Measurements from ENCODE around the gene ECHDC1. TPM values are rescaled to one million over a fixed set of nuclear protein-coding genes. Genes with fewer than 3 reads are reported as not detected.
"Not testable (repeated sequence)": the region's sequence is repeated elsewhere in the genome, so short reads cannot be mapped to it uniquely, and the experiment has no call there.

The ECHDC1 gene, protein sequence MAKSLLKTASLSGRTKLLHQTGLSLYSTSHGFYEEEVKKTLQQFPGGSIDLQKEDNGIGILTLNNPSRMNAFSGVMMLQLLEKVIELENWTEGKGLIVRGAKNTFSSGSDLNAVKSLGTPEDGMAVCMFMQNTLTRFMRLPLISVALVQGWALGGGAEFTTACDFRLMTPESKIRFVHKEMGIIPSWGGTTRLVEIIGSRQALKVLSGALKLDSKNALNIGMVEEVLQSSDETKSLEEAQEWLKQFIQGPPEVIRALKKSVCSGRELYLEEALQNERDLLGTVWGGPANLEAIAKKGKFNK
- 23.8 TPM for total RNA-seq (ENCODE audit: insufficient read depth, low replicate concordance)

DNA sequence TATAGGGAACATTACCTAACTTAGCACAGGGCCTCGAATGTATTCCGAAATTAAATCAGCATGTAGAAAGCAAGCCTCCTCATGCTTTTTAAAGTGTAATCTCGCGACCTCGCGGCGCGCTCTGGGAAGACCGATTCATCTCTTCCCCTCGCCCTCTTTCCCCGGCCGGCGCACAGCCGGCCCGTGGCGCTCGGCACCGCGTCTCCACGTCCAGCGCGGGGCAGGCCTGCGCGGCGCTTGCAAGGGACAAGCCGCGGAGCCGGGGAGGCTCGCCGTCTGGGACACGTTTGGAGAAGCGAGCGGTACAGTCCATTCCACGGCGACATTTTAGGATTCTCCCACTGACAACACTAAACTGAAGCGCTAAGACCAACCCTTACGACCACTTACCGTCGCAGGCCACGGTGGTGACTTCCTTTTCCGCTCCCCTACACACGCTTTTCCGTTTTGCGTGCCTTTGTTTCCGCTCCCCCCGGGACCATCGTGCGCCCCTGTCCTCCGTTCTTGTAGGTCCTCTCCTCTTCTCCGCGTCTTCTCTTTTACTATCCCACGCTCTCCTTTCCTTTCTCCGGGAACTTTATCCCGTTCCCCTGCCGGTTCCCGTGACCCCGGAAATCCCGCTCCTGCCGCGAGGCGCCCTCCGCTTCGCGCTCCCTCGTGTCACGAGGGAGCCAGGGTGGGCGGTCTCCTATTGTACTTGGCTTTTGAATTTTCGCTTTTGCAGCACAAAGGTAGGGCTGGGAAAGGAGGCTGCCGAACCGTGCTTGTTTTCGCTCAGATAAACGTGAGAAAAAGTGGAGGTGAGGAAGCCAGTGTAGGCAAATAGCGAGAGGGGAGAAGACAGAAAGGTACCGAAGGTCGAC is at the start of gene ECHDC1:
ECHDC1 (minus strand) TSS at position 664 of the 863 bp plus-strand sequence. CDS start 12,581 bp downstream, outside the sequence.
- DNase-seq (ENCODE audit: low spot score), result peak; percentile 76

DNA sequence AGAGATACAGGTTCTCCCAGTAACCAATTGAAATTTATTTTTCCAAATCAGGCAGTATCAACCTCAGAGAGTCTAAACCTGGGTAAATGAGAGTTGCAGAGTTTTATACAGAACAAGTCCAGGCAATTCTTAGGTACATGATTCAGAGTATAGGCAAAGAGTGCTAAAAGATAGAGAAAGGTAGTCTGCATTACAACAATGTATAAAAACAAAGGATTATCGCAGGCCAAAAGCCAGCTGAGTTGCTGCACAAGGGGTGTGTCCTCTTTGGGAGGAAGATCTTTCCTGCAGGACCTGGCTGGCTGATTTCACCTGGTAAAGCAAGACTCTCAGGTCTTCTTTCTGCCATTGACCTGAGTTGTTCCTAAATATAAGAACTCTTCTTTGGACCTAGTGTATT is 48.9 kb upstream of the ECHDC1 start:
- DNase-seq (ENCODE audit: low spot score), result no peak

DNA sequence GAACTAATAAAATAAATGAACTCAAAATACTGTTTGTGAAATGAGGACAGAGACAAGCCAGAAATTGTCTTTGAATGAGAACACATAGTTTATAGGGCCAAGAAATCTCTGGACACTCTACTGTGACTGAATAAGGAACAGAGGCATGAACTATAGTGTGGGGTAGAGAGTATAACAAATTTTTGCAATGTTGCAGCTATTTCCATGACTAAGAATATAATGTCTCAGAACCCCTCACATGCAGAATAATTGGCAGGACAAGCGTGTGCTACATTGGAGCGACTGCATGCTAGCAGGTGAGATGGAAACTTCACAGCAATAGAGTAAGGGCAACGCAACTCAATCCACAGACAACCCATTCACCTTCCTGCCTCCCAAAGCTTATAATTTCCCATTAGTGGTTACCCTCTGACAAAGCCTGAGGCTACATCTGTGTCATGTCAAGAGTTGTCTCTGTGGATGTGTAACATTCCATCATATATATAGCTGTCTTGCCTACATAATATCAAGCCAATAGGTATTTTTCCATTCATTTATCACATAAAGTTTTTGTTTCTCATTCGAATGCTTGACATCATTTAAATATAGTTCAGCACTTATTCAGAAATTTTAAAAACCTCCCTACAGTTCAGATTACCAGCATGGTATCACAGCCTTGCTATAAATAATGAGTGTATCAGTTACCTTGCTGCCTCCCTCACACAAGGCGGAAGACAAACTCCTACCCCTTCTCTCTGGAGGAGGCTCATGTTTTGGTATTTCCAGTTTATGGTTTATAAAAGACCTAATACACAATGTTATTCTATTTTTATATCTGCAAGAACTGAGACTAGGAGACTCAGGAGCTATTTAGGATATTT is 47.9 kb upstream of the ECHDC1 start:
- peak; percentile 43 for DNase-seq (ENCODE audit: low spot score)

DNA sequence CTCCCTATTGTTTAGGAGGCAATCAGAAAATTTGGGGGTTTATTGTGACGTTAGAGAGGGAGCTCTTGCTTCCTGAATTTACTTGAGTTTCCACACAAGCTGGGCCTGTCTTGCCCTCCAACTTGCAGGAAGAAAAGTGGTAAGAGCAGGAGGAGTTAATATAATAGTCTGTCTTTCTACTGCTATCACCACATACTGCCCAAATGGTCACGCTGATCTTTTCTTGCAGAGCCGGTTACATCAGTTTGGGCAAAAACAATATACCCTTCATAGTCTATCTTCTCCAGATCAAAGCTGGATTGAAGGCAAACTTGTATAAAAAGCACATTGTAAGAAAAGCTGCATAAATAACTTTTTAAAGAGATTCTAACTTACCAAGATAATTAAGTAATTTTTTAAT is 46.3 kb upstream of the ECHDC1 start:
- DNase-seq (ENCODE audit: low spot score), result peak; percentile 32

DNA sequence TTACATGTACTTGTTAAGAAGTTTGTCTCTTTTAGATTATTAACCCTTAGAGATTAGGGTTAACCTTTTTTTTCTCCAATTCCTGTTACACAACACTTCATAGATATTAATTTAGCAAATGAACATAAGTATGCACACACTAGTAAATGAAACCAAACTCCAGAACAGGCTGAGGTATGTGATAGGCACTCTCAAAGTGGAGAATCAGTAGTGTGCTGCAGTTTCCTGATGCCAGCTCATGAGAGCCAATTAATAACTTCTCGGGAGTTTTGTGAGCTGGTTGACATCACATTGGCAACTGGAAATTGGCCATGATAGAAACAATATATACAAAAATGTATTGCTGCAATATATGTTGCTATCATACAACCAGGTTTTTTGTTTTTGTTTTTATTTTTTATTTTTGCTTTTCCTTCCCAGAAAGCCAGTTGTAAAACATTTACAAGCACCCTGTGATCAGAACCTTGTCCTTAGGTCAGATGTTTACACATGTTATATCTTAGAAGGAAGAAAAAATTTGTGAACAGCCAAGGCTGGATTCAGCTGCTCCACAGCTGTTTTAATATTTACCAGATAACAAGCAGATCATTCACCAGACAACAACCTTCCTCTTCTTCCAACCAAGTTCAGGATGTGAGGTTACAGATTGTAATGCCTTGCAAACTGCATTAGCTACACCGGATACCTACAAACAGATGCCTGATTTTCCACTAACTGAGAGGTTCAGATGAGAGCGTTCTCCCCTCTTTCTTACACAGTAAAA is 42.4 kb upstream of the ECHDC1 start:
- DNase-seq (ENCODE audit: low spot score), result no peak

DNA sequence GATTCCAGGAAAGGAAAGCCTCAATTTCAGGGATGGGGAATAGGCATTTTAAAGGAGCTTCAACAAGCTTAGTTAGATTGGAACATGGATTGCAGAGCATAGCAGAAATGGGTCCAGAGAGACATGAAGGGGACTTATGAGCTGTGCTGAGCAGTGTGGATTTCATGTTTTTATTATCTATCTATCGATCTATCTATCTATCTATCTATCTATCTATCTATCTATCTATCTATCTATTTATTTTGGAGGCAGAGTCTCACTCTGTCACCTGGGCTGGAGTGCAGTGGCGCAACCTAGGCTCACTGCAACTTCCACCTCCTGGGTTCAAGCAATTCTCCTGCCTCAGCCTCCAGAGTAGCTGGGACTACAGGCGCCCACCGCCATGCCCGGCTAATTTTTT is 41.4 kb upstream of the ECHDC1 start:
- DNase-seq (ENCODE audit: low spot score), result not testable (repeated sequence)

DNA sequence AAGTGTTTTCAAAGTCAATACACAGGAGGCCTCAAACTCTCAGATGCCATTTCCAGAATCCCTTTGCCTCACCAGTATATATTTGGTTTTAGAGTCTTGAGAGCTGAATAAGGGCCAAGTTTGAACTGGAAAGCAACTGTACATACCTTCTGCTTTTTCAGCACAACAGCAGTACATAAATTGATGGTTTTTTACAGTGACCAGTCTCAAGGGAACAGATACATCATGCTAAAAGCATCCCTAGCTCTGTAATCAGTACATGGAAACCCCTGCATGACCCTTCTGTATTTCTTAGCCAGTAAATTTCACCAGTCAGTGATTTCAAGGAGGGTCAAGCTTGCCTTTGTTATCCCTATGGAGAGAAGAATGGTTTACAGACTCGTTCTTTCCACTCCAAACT is 40.6 kb upstream of the ECHDC1 start:
- DNase-seq (ENCODE audit: low spot score), result no peak

DNA sequence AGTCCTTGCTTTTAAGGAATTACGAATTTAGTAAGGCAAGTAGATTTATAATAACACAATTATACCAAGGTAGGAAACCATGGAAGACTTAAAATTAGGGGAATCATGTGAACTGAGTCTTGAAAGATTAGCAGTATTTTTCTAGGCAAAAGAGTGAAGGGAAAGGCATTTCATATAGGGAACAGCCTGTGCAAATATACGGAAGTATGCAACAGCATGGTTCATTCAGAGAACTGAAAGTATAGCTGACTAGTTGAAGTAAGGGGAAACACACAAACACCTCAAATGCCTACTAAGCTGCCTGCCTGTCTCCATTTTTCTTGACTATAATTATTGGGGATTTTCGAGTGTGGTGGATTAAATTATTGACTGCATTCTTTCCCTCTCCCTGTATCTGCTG is 39.0 kb upstream of the ECHDC1 start:
- DNase-seq (ENCODE audit: low spot score), result no peak

DNA sequence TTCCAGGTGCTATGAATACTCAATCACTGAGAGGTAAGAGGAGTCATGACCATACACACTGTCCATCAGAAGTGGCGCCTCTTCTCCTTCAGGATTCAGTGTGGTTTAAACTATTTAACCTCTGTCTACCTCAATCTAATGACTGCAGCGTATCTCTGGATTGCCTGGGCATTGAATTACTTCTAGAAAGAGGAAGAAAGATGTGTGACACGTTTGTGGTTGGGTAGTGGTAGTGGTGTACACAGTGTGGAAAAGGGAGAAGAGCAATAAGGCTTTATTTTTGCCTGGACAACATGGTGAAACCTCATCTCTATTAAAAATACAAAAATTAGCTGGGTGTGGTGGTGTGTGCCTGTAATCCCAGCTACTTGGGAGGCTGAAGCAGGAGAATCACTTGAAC is 38.0 kb upstream of the ECHDC1 start:
- DNase-seq (ENCODE audit: low spot score), result no peak

DNA sequence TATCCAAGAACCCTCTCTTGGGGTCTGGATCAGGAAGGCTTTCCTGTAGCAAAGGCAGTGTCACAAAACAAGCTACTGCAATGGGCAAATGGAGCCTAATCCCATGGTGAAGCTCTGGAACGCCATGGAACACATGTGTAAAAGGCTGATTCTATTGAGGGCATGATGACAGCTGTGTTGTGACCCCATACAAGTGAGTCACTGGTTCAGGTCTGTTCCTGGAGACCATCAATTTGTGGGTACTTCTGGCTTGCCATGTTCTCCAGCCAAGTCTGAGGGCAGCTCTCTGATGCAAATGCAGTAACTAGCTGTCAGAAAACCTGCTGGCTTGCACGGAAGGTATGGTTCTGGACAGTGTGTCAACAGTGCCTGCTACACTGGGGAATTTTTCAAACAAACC is 33.3 kb upstream of the ECHDC1 start:
- no peak for DNase-seq (ENCODE audit: low spot score)

DNA sequence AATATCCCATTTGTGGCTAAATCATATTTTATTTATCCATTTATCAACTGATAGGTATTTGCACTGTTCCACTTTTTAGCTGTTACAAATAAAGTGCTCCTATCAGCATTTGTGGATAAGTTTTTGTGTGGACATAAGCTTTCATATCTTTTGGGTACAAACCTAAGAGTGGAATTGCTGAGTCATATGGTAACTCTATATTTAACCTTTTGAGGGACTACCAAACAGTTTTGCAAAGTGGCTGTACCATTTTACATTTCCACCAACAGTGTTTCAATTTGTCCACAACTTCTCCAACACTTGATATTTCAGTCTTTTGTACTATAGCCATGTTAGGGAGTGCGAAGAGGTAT is 23.6 kb upstream of the ECHDC1 start:
- DNase-seq (ENCODE audit: low spot score), result no peak

DNA sequence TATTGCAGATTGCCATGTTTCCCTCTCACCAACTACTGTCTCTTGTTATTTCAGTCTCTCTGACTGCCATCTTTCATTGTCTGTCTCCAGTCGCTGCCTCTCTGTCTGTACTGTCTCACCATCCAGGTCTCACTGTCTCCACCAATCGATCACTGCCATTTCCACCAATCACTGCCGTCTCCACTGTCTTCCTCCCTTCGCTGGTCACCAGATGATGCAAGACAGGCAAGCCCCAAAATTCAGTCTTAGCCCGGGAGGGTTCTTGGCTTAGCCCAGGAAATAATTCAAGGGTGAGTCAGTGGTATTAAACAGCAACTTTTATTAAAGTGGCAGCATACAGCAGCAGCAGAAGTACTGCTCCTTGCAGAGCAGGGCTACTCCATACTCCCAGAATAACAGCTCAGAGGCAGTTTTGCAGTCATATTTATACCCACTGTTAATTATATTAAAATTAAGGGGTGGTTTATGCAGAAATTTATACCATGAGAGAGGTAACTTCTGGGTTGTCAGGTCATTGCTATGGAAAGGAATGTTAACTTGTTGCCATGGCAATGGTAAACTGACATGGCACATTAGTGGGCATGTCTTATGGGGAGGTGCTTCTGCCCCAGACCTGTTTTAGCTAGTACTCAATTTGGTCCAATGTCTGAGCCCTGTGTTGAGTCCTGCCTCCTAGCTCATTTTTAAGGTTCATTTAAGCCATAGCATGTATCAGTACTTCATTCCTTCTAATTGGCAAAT is 23.0 kb upstream of the ECHDC1 start:
- DNase-seq (ENCODE audit: low spot score), result no peak

DNA sequence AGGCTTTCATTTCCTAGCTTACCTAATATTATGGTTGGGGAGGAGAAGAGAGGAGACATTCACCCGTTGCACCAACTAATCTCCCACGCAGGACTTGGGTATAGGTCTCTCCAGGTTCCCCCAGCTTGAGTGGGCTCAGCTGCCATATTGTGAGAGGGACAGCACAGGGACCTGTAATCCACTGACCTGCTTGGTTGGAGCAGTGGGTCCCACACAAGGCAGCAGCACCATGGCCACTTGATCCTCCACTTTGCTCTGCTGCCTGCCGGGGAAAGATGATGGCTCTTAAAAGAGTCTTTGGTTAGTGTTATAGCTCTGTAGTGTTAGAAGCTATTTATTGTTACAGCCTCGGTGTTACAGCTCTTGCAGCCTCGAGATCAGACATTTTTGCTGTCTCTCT is 22.5 kb upstream of the ECHDC1 start:
- DNase-seq (ENCODE audit: low spot score), result no peak

DNA sequence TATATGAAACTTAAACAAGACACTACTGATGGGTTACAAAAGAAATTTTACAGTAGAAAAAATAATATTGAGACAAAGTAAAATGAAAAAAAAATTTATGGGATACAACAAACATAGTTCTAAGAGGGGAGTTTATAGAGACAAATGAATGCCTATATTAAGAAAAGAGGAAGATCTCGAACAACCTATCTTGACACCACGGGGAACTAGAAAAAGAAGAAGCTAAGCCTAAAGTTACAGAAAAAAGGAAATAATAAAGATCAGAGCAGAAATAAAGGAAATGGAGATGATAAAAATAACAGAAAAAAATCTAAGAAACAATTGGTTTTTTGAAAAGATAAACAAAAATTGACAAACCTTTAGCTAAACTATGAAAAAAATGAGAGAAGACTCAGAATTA is 9.1 kb upstream of the ECHDC1 start:
- DNase-seq (ENCODE audit: low spot score), result no peak

DNA sequence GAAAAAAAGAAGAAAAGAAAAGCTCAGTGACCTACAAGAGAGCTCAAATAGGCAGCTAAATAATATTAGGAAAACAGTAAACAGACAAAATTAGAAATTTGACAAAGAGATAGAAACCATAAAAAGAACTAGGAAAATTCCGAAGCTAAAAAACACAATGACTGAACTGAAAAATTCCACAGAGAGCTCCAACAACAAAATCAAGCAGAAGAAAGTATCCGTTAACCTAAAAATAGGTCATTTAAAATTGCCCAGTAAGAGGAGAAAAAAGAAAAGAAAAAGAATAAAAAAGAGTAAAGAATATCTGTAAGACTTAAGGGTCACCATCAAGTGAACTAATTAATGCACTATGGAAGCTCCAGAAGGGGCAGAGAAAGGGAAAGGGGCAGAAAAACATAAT is 6.6 kb upstream of the ECHDC1 start:
- DNase-seq (ENCODE audit: low spot score), result no peak

DNA sequence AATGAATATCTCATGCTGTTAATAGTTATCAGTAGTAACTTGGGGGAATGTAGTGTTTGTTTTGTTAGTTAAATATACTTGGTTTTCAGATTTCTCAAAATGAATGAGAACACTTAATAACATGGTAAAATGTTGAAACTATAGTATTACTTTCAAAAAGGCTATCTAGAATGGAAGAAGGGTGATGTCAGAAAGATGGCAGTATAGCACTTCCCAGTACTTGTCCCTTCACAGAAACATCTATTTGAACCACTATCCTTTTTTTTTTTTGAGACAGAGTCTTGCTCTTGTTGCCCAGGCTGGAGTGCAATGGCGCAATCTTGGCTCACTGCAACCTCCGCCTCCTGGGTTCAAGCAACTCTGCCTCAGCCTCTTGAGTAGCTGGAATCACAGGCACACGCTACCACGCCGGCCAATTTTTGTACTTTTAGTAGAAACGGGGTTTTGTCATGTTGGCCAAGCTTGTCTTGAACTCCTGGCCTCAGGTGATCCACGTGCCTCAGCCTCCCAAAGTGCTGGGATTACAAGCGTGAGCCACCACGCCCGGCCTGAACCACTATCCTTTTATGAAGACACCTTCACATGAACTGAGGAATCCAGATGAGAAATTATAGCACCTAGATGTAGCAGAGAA is 4.7 kb upstream of the ECHDC1 start:
- no peak for DNase-seq (ENCODE audit: low spot score)

DNA sequence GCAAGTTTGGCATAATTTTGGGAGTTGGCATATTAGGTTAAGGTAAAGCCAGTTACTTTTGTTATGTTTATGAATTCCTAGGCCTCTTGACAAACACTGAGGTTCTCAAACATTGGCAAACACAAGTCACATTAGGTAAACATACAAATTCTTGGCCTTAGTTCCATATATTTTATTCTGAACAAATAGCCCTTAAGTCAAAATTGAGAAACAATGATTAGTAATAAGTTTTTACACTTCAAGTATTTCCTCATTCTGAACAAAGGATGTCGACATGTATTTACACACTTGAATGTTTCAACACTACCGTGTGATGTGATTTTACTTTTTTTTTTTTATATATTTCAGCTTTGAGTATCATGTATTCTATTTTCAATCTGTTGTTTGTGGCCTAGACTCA is 3.8 kb upstream of the ECHDC1 start:
- no peak for DNase-seq (ENCODE audit: low spot score)

DNA sequence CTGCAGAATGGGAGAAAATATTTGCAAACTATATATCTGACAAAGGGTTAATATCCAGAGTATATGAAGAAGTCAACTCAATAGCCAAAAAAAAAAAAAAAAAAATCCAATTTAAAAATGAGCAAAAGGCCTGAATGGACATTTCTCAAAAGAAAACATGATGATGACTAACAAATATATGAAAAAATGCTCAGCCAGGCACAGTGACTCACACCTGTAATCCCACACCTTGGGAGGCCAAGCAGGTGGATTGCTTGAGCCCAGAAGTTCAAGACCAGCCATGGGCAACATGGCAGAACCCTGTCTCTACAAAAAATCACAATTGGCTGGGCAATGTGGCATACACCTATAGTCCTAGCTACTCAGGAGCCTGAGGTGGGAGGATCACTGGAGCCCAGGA is 2.1 kb upstream of the ECHDC1 start:
- DNase-seq (ENCODE audit: low spot score), result no peak

DNA sequence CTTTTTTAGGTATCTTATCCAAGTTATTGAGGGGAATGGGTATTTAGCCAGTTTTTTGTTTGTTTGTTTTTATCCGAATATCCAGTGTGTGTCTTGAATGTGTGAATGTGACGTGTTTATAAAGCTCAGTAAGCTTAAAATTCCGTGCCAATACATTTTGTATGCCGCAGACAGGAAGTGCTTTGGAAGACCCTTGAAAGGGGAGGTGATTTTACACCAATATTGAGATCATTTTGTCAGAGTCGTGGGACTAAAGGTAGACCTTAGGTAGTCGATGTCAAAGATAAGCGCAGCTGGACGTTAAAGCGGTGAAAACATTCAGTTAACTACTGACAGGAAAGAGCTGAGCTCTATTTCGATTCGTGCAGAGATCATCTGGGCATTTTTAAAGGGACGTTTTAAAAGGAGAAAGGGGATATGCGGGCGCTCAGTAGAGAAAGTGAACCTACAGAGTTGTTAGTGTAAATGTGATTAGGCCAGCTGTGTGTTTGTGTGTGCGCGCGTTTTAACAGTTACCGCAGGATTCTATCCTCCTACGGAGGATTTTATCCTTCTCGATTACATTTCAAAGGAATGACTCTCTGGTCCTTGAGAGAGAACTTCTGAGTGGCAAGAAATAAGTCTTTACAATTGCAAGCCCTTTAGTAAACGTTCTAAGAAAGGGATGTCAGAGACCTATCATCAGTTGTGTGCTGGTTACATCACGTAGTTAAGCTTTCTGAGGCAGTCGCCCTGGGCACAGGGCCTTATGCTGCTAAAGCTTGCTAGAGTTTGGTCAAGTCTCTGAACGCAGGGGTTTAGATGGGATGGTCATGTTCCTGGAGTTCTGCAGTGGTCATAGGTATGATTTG is 625 bp upstream of the ECHDC1 start:
- peak; percentile 37 for DNase-seq (ENCODE audit: low spot score)
